ENCODE results near the gene SLC25A44. TPM values are rescaled to one million over a fixed set of nuclear protein-coding genes. Genes with fewer than 3 reads are reported as not detected.

The SLC25A44 gene
- total RNA-seq, 1 experiment from 2014 or later = 40.2 TPM

GRCh38 chr1:156244712-156245111 lies 50.8 kb downstream of the SLC25A44 start:
- no peak overlapping the region for H2BK120ac ChIP-seq (ENCODE audit: low read depth, low read length, poor library complexity, severe bottlenecking)
- H2AFZ ChIP-seq (ENCODE audit: low read length) = no peak overlapping the region
- no peak overlapping the region for H2BK12ac ChIP-seq (ENCODE audit: insufficient read length, low read depth, low read length)
- H2BK15ac ChIP-seq (ENCODE audit: low read depth, low read length) = no peak overlapping the region
- Mint-ChIP-seq H3K9me3 (no peaks in the 10 kb centered on the region), H3K27ac (peak overlapping the region; percentile 71 to 86 (median 85); a peak in 5 of 7 replicates), H3K4me1 (peaks cover 17 to 22% of the 10 kb centered on the region in 2 experiments), H3K4me3 (no peak overlapping the region; a peak in 1 of 5 replicates), H3K36me3 (ENCODE audit: insufficient read depth in 1 of 3, low read depth in 3 of 3) (peaks cover 5 to 20% (median 12%) of the 10 kb centered on the region in 3 experiments; a peak in 5 of 7 replicates), H3K27me3 (ENCODE audit: low read depth) (peaks cover 4% of the 10 kb centered on the region; the same call in 1 of the 2 replicates)
- H3K14ac ChIP-seq (ENCODE audit: insufficient read depth, low read length) = no peak overlapping the region; the same call in 1 of the 2 replicates
- no peaks in the 10 kb centered on the region for H3K9me3 ChIP-seq (ENCODE audit: control insufficient read depth, low read depth, low read length)
- peaks cover 3% of the 10 kb centered on the region for H3K23me2 ChIP-seq (ENCODE audit: insufficient read length, low read depth, low read length, poor library complexity, severe bottlenecking)
- H3K4me1 ChIP-seq (ENCODE audit: insufficient read depth, low read length) = peaks cover 2% of the 10 kb centered on the region; the same call in 1 of the 2 replicates
- WGBS (ENCODE audit: extremely low coverage, insufficient read length, low lambda C conversion rate) = no CpG with 5 or more reads among the region's 17 CpGs
- no peaks in the 10 kb centered on the region for H4K20me1 ChIP-seq (ENCODE audit: control insufficient read depth, insufficient read depth, insufficient read length)
- H3K9ac ChIP-seq (ENCODE audit: extremely low read depth, insufficient read length, low read length) = no peak overlapping the region
- DNase-seq = no peak
- H3K18ac ChIP-seq (ENCODE audit: insufficient read length, low read depth, low read length) = no peak overlapping the region
- H3K4ac ChIP-seq (ENCODE audit: low read depth, low read length) = no peak overlapping the region
- no peaks in the 10 kb centered on the region for H3K79me2 ChIP-seq (ENCODE audit: insufficient read depth, low read length)
- H3K56ac ChIP-seq (ENCODE audit: insufficient read length, low read depth, low read length) = no peak overlapping the region
- no peak for TF ChIP-seq CTCF (conservative IDR thresholded peaks at IDR 0.05)
- H4K5ac ChIP-seq (ENCODE audit: insufficient read length, low read depth, low read length) = no peak overlapping the region
- H4K8ac ChIP-seq (replicated peaks; ENCODE audit: insufficient read length, low read depth, low read length) = no peak overlapping the region
- H3T11ph ChIP-seq (ENCODE audit: low read length) = no peak overlapping the region
- no peak overlapping the region for H3K4me2 ChIP-seq (ENCODE audit: insufficient read depth, insufficient read length, low read length)
- no peak overlapping the region for H2BK5ac ChIP-seq (ENCODE audit: insufficient read length, low read length)
- H3K79me1 ChIP-seq (ENCODE audit: insufficient read depth, low read depth, low read length, poor library complexity, severe bottlenecking) = no peaks in the 10 kb centered on the region
- no peak overlapping the region for H2AK5ac ChIP-seq (ENCODE audit: insufficient read length, low read length)
- no peaks in the 10 kb centered on the region for H3K27me3 ChIP-seq (ENCODE audit: insufficient read depth, low read length)
- H2BK20ac ChIP-seq (ENCODE audit: low read depth, low read length, poor library complexity, severe bottlenecking) = no peak overlapping the region
- H3K23ac ChIP-seq (ENCODE audit: insufficient read length, low read depth, low read length) = no peak overlapping the region
- no peak overlapping the region for H4K91ac ChIP-seq (ENCODE audit: insufficient read length, low read depth, low read length)
- H3K27ac ChIP-seq (ENCODE audit: insufficient read length, low read depth, low read length) = no peak overlapping the region

Measured in H9 (cell line).